RWPE2 (cell line): ENCODE results near the gene EEF2K.

Experiments used
- ATAC-seq: fragments of 200-7000 bp; cut with Tn5 transposase; 3 replicates; pipeline ENCODE4 v1.9.1; 2021; ENCODE audit warnings: low read depth
- DNase-seq: peaks from one replicate; pipeline ENCODE4 v3.0.0-alpha.2; 2020; ENCODE audit warnings: low spot score
- H3K27ac ChIP-seq: fragments of 450-650 bp; 2 replicates; pipeline ENCODE4 v1.5.1; 2017; ENCODE audit warnings: mild to moderate bottlenecking; ENCODE audit not compliant: poor library complexity, severe bottlenecking
- H3K27me3 ChIP-seq: fragments of 250-450 bp; sonication (Bioruptor Pico); 2 replicates; pipeline ENCODE4 v1.5.1; 2021; ENCODE audit warnings: mild to moderate bottlenecking, moderate library complexity; ENCODE audit not compliant: insufficient read depth, poor library complexity, severe bottlenecking
- H3K36me3 ChIP-seq: fragments of 250-450 bp; sonication (Bioruptor Pico); 2 replicates; pipeline ENCODE4 v1.5.1; 2020; ENCODE audit warnings: low read depth, mild to moderate bottlenecking, moderate library complexity
- H3K4me1 ChIP-seq: fragments of 250-450 bp; sonication (Bioruptor Pico); 2 replicates; pipeline ENCODE4 v1.5.1; 2021; ENCODE audit warnings: mild to moderate bottlenecking, moderate library complexity; ENCODE audit not compliant: insufficient read depth, poor library complexity, severe bottlenecking
- H3K4me3 ChIP-seq: fragments of 250-450 bp; sonication (Bioruptor Pico); 2 replicates; pipeline ENCODE4 v1.5.1; 2021; ENCODE audit warnings: mild to moderate bottlenecking, moderate library complexity; ENCODE audit not compliant: severe bottlenecking
- H3K9me3 ChIP-seq: fragments of 250-450 bp; sonication (Bioruptor Pico); 2 replicates; pipeline ENCODE4 v1.5.1; 2021; ENCODE audit warnings: mild to moderate bottlenecking, moderate library complexity; ENCODE audit not compliant: severe bottlenecking
- CTCF ChIP-seq: fragments of 450-650 bp; IDR thresholded peaks from one replicate; pipeline ENCODE4 v1.5.1; 2017; ENCODE audit warnings: mild to moderate bottlenecking, moderate library complexity; ENCODE audit not compliant: poor library complexity, severe bottlenecking

The EEF2K gene

DNA sequence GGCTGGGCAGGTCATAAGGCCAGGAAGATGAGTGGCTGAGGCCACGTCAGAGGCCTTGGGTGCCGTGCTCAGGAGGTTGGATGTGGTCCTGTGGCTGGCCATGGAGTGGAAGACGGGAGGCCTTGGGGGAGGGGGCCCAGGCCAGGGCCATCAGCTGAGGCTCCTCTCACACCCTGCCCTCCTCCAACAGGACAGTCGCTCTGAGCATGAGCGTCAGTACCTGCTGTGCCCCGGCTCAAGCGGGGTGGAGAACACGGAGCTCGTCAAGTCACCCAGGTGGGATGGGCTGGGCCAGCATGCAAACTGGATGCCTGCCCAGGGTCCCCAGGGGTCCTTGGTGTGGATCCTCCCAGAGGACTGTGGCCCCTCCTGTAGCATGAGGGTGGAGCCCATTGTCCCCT lies 110.3 kb downstream of the EEF2K start:
- Histone ChIP-seq H3K4me1 (peaks cover 11% of the 10 kb centered on the region), H3K27ac (no peak overlapping the region), H3K4me3 (no peak overlapping the region), H3K27me3 (no peaks in the 10 kb centered on the region), H3K36me3 (peaks cover 78% of the 10 kb centered on the region), H3K9me3 (no peaks in the 10 kb centered on the region)
- TF ChIP-seq CTCF: no peak
- DNase-seq (no peak), ATAC-seq (no peak)

GRCh38 chr16:22317001-22317530 lies 111.0 kb downstream of the EEF2K start:
- no peak overlapping the region for H3K4me3 ChIP-seq
- no peak overlapping the region for H3K27ac ChIP-seq
- H3K9me3 ChIP-seq: no peaks in the 10 kb centered on the region
- no peak for TF ChIP-seq CTCF
- H3K36me3 ChIP-seq: peaks cover 78% of the 10 kb centered on the region
- H3K4me1 ChIP-seq: peaks cover 11% of the 10 kb centered on the region
- DNase-seq (no peak), ATAC-seq (no peak)
- no peaks in the 10 kb centered on the region for H3K27me3 ChIP-seq

- no peaks in the 10 kb centered on the region for H3K27me3 ChIP-seq
- no peak overlapping the region for H3K4me3 ChIP-seq
- no peaks in the 10 kb centered on the region for H3K9me3 ChIP-seq
- ATAC-seq: no peak
- DNase-seq: no peak
- peaks cover 76% of the 10 kb centered on the region for H3K36me3 ChIP-seq
- no peak overlapping the region for H3K27ac ChIP-seq
- no peak for TF ChIP-seq CTCF
- H3K4me1 ChIP-seq: peaks cover 11% of the 10 kb centered on the region
Observed at GRCh38 chr16:22317625-22318024, 111.5 kb downstream of the EEF2K start.

DNA sequence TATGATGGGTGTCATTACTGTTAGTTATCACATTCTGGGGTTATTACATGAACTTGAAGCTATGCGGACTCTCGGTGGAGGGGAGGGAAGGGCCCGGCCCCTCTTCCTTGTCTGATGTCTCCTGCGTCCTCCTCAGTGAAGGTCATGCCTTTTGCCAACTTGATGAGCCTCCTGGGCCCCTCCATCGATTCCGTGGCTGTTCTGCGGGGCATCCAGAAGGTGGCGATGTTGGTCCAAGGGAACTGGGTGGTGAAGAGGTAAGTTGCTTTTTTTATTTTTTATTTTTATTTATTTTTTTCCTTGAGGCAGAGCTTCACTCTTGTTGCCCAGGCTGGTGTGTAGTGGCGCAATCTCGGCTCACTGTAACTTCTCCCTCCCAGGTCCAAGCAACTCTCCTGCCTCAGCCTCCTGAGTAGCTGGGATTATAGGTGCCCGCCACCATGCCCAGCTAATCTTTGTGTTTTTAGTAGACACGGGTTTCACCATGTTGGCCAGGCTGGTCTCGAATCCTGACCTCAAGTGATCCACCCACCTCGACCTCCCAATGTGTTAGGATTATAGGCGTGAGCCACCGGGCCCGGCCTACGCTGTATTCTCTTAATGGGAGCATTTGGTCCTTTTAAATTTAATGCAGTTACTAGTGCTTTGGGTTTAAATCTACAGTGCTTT lies 112.7 kb downstream of the EEF2K start:
- H3K4me3 ChIP-seq: no peak overlapping the region
- DNase-seq: no peak
- no peak overlapping the region for H3K27ac ChIP-seq
- H3K27me3 ChIP-seq: no peaks in the 10 kb centered on the region
- peaks cover 74% of the 10 kb centered on the region for H3K36me3 ChIP-seq
- ATAC-seq: no peak
- no peaks in the 10 kb centered on the region for H3K9me3 ChIP-seq
- H3K4me1 ChIP-seq: peaks cover 11% of the 10 kb centered on the region
- TF ChIP-seq CTCF: peak; percentile 50
